Mesenchymal stem cell (in vitro differentiated cells and primary cell): ENCODE measurements around the gene METTL16.

Experiments
- DNase-seq: peaks from one replicate; pipeline ENCODE4 v3.0.0-alpha.2; 2013
- H2AFZ ChIP-seq: one replicate; pipeline ENCODE4 v1.6.1; 2013; ENCODE audit warnings: low read depth, mild to moderate bottlenecking, control low read depth, inconsistent platforms, low read length, moderate library complexity
- H2AK5ac ChIP-seq: 2 replicates; pipeline ENCODE4 v1.6.1; 2013; ENCODE audit warnings: low read length, moderate library complexity, mild to moderate bottlenecking, inconsistent platforms; ENCODE audit not compliant: severe bottlenecking
- H2BK120ac ChIP-seq: one replicate; pipeline ENCODE4 v1.6.1; 2013; ENCODE audit warnings: low read depth, mild to moderate bottlenecking, inconsistent platforms, low read length, moderate library complexity
- H2BK12ac ChIP-seq, 2 experiments: one replicate each; pipeline ENCODE4 v1.6.1; 2013; ENCODE audit warnings: inconsistent platforms in 2 of 2, low read length in 2 of 2, mild to moderate bottlenecking in 2 of 2, moderate library complexity in 2 of 2, control low read depth in 1 of 2
- H2BK15ac ChIP-seq: one replicate; pipeline ENCODE4 v1.6.1; 2013; ENCODE audit warnings: mild to moderate bottlenecking, low read depth, inconsistent platforms; ENCODE audit not compliant: poor library complexity, severe bottlenecking
- H2BK5ac ChIP-seq: 2 replicates; pipeline ENCODE4 v1.6.1; 2013; ENCODE audit warnings: low read depth, mild to moderate bottlenecking, low read length, control low read depth, inconsistent platforms; ENCODE audit not compliant: poor library complexity, severe bottlenecking
- H3K14ac ChIP-seq, 2 experiments: one replicate each; pipeline ENCODE4 v1.6.1; 2013; ENCODE audit warnings: inconsistent platforms in 2 of 2, low read length in 2 of 2, control low read depth in 1 of 2, mild to moderate bottlenecking in 1 of 2, moderate library complexity in 1 of 2
- H3K18ac ChIP-seq, 2 experiments: one replicate each; pipeline ENCODE4 v1.6.1; 2013; ENCODE audit warnings: inconsistent platforms in 2 of 2, low read length in 2 of 2, control low read depth in 1 of 2, low read depth in 1 of 2, mild to moderate bottlenecking in 1 of 2
- H3K23ac ChIP-seq, 2 experiments: one replicate each; pipeline ENCODE4 v1.6.1; 2013; ENCODE audit warnings: inconsistent platforms in 2 of 2, low read length in 2 of 2, mild to moderate bottlenecking in 2 of 2, moderate library complexity in 2 of 2, control low read depth in 1 of 2
- H3K27ac ChIP-seq: 2 replicates; pipeline ENCODE4 v1.5.1; 2013; ENCODE audit warnings: mild to moderate bottlenecking, moderate library complexity, low read length, control low read depth, inconsistent platforms; ENCODE audit not compliant: poor library complexity, severe bottlenecking
- H3K27me3 ChIP-seq, 2 experiments: 2 replicates each; pipeline versions ENCODE4 v1.6.1 to v1.7.0; 2013; ENCODE audit warnings: low read length in 2 of 2, mild to moderate bottlenecking in 2 of 2, moderate library complexity in 2 of 2, control low read depth in 1 of 2, inconsistent platforms in 1 of 2; ENCODE audit not compliant: control insufficient read depth in 1 of 2, insufficient read depth in 1 of 2
- H3K36me3 ChIP-seq, 2 experiments: 2 replicates each; pipeline versions ENCODE4 v1.6.1 to v1.7.0; 2013; ENCODE audit warnings: low read length in 2 of 2, control low read depth in 1 of 2, inconsistent platforms in 1 of 2, low read depth in 1 of 2, mild to moderate bottlenecking in 1 of 2; ENCODE audit not compliant: insufficient read depth in 2 of 2, control insufficient read depth in 1 of 2
- H3K4ac ChIP-seq, 2 experiments: one replicate each; pipeline ENCODE4 v1.6.1; 2013; ENCODE audit warnings: inconsistent platforms in 2 of 2, low read length in 2 of 2, mild to moderate bottlenecking in 2 of 2, moderate library complexity in 2 of 2, control low read depth in 1 of 2, low read depth in 1 of 2
- H3K4me1 ChIP-seq: 2 replicates; pipeline ENCODE4 v1.6.1; 2013; ENCODE audit warnings: low read depth, low read length, control low read depth; ENCODE audit not compliant: control insufficient read depth, insufficient read depth
- H3K4me2 ChIP-seq: 2 replicates; pipeline ENCODE4 v1.6.1; 2013; ENCODE audit warnings: low read length, mild to moderate bottlenecking, inconsistent platforms; ENCODE audit not compliant: poor library complexity, severe bottlenecking
- H3K4me3 ChIP-seq, 2 experiments: 2 replicates each; pipeline versions ENCODE4 v1.5.1 to v1.7.0; 2013; ENCODE audit warnings: low read length in 2 of 2, mild to moderate bottlenecking in 2 of 2, control low read depth in 1 of 2, low read depth in 1 of 2; ENCODE audit not compliant: insufficient read depth in 1 of 2
- H3K79me1 ChIP-seq: replicated peaks from 2 replicates; pipeline ENCODE4 v1.6.1; 2013; ENCODE audit warnings: mild to moderate bottlenecking, control low read depth, low read length, inconsistent platforms; ENCODE audit not compliant: poor library complexity, severe bottlenecking
- H3K9ac ChIP-seq: 2 replicates; pipeline ENCODE4 v1.7.0; 2013; ENCODE audit warnings: mild to moderate bottlenecking, low read length, moderate library complexity
- H3K9me3 ChIP-seq: 2 replicates; pipeline ENCODE4 v1.7.0; 2013; ENCODE audit warnings: mild to moderate bottlenecking, low read length; ENCODE audit not compliant: control insufficient read depth
- H4K8ac ChIP-seq: one replicate; pipeline ENCODE4 v1.6.1; 2013; ENCODE audit warnings: inconsistent platforms, mild to moderate bottlenecking, low read length, moderate library complexity
- H4K91ac ChIP-seq: one replicate; pipeline ENCODE4 v1.6.1; 2013; ENCODE audit warnings: mild to moderate bottlenecking, low read length, inconsistent platforms
- WGBS: methylation state at CpG from one replicate; pipeline ENCODE4 v1.1.7; 2013; ENCODE audit warnings: mixed read lengths; 5-methylcytosine and 5-hydroxymethylcytosine counted together

METTL16 gene

GRCh38 chr17:2485543-2485942 is 26.1 kb downstream of the METTL16 start:
- no peaks in the 10 kb centered on the region for H3K36me3 ChIP-seq
- DNase-seq: no peak
- 100% methylated on average over 5 of the region's 5 CpGs for WGBS
- no peaks in the 10 kb centered on the region for H3K27me3 ChIP-seq
- H2BK120ac ChIP-seq: no peak overlapping the region
- no peak overlapping the region for H4K91ac ChIP-seq
- H2BK12ac ChIP-seq: no peak overlapping the region
- H4K8ac ChIP-seq: no peak overlapping the region
- H3K18ac ChIP-seq: no peak overlapping the region
- peak overlapping the region in 1 of 2 experiments; percentile 60 for H3K4me3 ChIP-seq
- H2AFZ ChIP-seq: no peak overlapping the region
- peak overlapping the region; percentile 96 for H2AK5ac ChIP-seq
- no peak overlapping the region for H3K4ac ChIP-seq
- peaks cover 28% of the 10 kb centered on the region for H3K79me1 ChIP-seq
- H3K9ac ChIP-seq: peak overlapping the region; percentile 86
- H3K23ac ChIP-seq: no peak overlapping the region
- H3K4me1 ChIP-seq: peaks cover 3% of the 10 kb centered on the region
- H2BK5ac ChIP-seq: no peak overlapping the region
- H3K14ac ChIP-seq: no peak overlapping the region
- no peak overlapping the region for H3K4me2 ChIP-seq
- no peak overlapping the region for H2BK15ac ChIP-seq
- no peaks in the 10 kb centered on the region for H3K9me3 ChIP-seq
- no peak overlapping the region for H3K27ac ChIP-seq

GRCh38 chr17:2484876-2485275 is 26.8 kb downstream of the METTL16 start:
- no peak overlapping the region for H4K91ac ChIP-seq
- H3K18ac ChIP-seq: no peak overlapping the region
- DNase-seq: no peak
- peaks cover 3% of the 10 kb centered on the region for H3K4me1 ChIP-seq
- no peak overlapping the region for H3K9ac ChIP-seq
- peaks cover 31% of the 10 kb centered on the region for H3K79me1 ChIP-seq
- no peaks in the 10 kb centered on the region for H3K9me3 ChIP-seq
- no peak overlapping the region for H2AK5ac ChIP-seq
- H3K14ac ChIP-seq: no peak overlapping the region
- H2BK120ac ChIP-seq: no peak overlapping the region
- H2BK15ac ChIP-seq: no peak overlapping the region
- no peak overlapping the region for H3K4me2 ChIP-seq
- no peak overlapping the region for H2BK12ac ChIP-seq
- 87% methylated on average over 8 of the region's 8 CpGs for WGBS
- no peak overlapping the region for H3K4me3 ChIP-seq
- no peak overlapping the region for H4K8ac ChIP-seq
- no peak overlapping the region for H2BK5ac ChIP-seq
- H3K27ac ChIP-seq: no peak overlapping the region
- no peak overlapping the region for H3K4ac ChIP-seq
- H3K27me3 ChIP-seq: no peaks in the 10 kb centered on the region
- H3K36me3 ChIP-seq: no peaks in the 10 kb centered on the region
- H3K23ac ChIP-seq: no peak overlapping the region
- H2AFZ ChIP-seq: no peak overlapping the region

GRCh38 chr17:2483084-2483483 is 28.6 kb downstream of the METTL16 start:
- Histone ChIP-seq H3K4ac (no peak overlapping the region), H3K27ac (no peak overlapping the region), H3K79me1 (peaks cover 35% of the 10 kb centered on the region), H4K8ac (no peak overlapping the region), H3K4me1 (peaks cover 3% of the 10 kb centered on the region), H3K9ac (no peak overlapping the region), H3K14ac (no peak overlapping the region), H3K36me3 (peaks cover 0 to 9% of the 10 kb centered on the region in 2 experiments), H3K4me2 (no peak overlapping the region), H2AK5ac (no peak overlapping the region), H2BK120ac (no peak overlapping the region), H3K23ac (no peak overlapping the region), H2AFZ (no peak overlapping the region), H2BK5ac (no peak overlapping the region), H3K9me3 (no peaks in the 10 kb centered on the region), H3K27me3 (no peaks in the 10 kb centered on the region), H3K18ac (no peak overlapping the region), H2BK12ac (no peak overlapping the region), H4K91ac (no peak overlapping the region), H2BK15ac (no peak overlapping the region), H3K4me3 (no peak overlapping the region)
- DNase-seq: no peak
- no CpG with 5 or more reads among the region's 1 CpG for WGBS

GRCh38 chr17:2482218-2482617 is 29.5 kb downstream of the METTL16 start:
- no peak overlapping the region for H3K4me3 ChIP-seq
- no peak overlapping the region for H3K27ac ChIP-seq
- H3K36me3 ChIP-seq: peaks cover 0 to 18% of the 10 kb centered on the region in 2 experiments
- no peak overlapping the region for H3K14ac ChIP-seq
- no peak overlapping the region for H2BK5ac ChIP-seq
- H3K23ac ChIP-seq: no peak overlapping the region
- no peaks in the 10 kb centered on the region for H3K27me3 ChIP-seq
- H3K9ac ChIP-seq: no peak overlapping the region
- peaks cover 29% of the 10 kb centered on the region for H3K79me1 ChIP-seq
- no peak overlapping the region for H4K8ac ChIP-seq
- H3K4me2 ChIP-seq: no peak overlapping the region
- no peak overlapping the region for H3K18ac ChIP-seq
- H2BK15ac ChIP-seq: no peak overlapping the region
- H2BK120ac ChIP-seq: no peak overlapping the region
- H2BK12ac ChIP-seq: no peak overlapping the region
- WGBS: 77% methylated on average over 6 of the region's 7 CpGs
- no peak overlapping the region for H3K4ac ChIP-seq
- DNase-seq: no peak
- H2AK5ac ChIP-seq: no peak overlapping the region
- no peak overlapping the region for H4K91ac ChIP-seq
- peaks cover 3% of the 10 kb centered on the region for H3K4me1 ChIP-seq
- H3K9me3 ChIP-seq: no peaks in the 10 kb centered on the region
- H2AFZ ChIP-seq: no peak overlapping the region
